GM04504 (cell line): ENCODE data around the gene GRM7.

Source experiments
- DNase-seq: peaks from one replicate; pipeline ENCODE4 v3.0.0-alpha.2; 2012; ENCODE audit warnings: low read depth

GRM7 gene

GRCh38 chr3:6971933-6972332 lies 111.0 kb downstream of the GRM7 start:
- no peak for DNase-seq

GRCh38 chr3:6985848-6986247 lies 124.9 kb downstream of the GRM7 start:
- DNase-seq = no peak

- DNase-seq = no peak
Observed at GRCh38 chr3:6989608-6990291, 128.8 kb downstream of the GRM7 start.

GRCh38 chr3:6994081-6994668 lies 133.3 kb downstream of the GRM7 start:
- no peak for DNase-seq

DNA sequence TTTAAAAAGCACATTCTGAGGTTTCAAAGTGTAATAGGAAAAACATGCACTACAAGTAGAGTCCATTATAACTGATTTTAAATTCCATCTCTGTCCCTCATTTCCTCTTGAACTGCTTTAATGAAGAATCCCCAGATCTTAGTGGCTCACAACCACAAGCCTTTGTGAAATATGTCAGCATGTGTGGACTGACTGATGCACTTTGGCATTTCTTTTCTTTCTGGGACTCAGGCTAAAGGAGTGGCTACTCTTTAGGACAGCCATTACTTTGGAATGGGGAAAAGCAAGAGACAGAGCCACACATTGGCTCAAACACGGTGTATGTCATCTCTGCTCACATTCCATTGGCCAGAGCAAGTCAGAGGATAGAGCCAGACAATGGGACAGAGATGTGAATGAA lies 139.6 kb downstream of the GRM7 start:
- no peak for DNase-seq

DNA sequence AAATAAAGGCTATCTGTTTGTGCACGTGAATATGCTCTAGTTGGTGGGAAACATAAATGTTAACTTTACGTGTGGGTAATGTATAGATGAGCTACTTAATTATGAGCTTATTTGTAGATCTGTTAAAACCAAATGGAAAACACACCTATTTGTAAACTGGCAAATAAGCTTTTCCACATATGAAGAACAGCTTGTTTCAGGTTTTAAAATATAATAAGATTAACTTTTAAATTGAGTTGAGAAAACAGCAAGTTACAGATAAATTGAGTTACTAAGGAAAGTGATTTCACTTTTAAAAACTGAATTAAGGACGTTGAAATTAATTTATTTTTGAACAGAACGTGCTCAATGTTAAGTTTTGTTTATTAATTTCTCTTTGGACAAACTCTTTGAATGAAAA lies 140.5 kb downstream of the GRM7 start:
- DNase-seq = no peak

DNA sequence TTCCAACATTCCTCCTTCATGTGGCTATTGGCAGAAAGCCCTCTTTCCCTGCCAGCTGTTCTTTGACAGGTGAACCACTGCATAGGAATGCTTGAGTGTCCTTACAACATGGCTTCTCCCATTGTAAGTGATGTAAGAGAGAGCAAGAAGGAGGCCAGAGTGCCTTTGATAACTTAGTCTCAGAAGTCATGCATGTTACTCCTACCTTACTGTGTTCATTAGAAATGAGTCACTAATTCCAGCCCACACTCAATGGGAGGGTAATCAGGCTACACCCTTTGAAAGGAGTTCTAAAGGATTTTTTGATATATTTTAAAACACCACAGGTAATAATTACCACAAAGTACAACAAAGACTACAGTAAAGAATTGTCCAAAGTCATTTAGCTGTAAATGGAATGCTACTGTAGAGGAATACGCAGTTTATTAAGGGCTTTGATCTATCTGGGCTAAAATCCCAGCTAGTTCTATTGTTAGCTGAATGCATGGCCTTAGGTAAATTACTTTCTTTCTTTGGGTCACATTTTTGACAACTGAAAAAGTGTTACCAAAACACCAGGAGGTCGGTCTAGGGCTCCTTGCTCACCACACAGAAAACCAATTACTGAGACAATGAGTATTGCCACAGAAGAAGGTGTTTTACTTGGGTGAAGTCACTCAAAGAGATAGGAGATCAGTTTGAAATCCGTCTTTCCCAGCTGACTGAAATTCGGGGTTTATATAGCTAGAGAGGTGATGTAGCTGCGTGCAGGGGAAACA lies 154.9 kb downstream of the GRM7 start:
- DNase-seq = no peak

DNA sequence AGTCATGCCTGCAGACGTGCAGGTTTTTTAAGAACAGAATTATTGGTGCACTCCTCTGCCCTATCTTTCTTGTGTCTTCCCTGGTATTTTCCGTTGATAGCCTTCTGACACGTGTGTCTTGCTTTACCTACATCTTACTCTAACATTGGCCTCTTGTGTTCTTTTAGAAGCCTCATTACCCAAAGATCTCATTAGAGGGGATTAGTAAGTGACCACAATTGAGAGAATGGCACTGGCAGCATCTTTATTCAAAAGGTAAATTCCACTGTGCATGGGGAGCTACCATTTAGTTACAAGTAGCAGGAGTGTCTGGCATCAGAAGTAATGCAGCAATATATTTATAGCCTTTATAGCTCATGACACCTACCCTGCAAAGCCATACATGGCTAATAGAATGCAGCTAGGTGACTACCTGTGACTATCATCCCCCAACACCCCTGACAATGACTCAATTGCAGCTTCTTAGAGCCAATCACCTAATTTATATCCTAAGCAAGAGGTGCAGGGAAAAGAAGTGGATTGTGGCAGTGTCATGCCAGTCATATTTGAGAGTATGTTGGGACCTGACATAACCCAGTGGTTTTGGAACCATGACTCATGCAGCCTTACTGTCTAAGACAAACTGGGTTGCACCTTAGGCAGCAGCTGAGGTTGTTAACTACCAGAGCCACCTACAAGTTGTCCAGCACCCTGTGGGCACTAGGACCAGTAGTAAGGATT lies 164.8 kb downstream of the GRM7 start:
- DNase-seq = no peak

DNA sequence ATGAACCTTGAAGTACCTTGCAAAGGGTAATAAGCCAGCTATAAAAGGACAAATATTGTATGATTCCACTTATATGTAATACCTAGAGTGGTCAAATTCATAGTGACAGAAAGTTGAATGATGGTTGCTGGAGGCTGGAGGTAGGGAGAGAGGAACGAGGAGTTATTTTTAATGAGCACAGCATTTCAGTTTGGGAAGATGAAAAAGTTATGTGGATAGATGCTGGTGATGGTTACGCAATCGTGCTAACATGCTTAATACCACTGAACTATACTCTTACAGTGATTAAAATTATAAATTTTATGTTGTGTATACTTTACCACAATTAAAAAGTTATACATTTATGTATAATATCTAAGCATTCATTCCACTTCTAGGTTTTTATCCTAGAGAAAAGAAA lies 168.6 kb downstream of the GRM7 start:
- no peak for DNase-seq

DNA sequence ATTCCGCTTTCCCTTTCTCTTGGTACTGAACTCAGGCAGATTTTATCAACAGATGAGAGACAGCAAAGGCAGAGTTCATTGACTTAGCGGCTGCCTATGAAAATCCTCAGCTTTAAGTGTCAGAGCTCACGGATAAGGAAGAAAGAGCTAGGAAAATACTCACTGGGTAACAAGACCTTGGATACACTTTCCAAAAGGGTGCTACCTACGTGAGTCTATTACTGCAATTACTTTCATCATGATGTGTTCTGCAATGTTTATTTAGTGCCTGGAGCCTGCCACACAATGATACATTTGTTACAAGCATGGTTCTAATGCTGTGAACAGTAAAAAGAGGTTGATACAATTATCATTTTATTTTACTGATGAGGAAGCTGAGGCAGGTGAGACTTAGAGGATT lies 177.5 kb downstream of the GRM7 start:
- DNase-seq = no peak

DNA sequence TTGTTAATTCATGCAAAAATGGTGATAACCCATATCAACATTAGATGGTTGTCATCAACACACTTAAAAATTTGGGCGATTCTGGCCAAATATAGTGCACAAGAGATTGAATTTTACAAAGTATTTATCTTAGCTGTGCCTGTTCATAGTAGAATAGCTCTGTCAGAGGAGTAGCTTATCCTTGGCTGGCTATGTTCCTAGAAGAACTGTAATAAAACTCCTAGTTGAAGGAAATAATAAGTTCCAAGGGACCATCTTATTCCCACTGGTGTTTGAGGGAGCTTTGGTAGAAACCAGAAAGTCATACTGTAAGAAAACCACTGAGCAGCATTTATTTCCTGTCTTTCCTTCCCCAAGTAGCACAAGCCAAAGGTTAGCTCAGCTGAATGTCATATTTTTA lies 201.8 kb downstream of the GRM7 start:
- DNase-seq = no peak

DNA sequence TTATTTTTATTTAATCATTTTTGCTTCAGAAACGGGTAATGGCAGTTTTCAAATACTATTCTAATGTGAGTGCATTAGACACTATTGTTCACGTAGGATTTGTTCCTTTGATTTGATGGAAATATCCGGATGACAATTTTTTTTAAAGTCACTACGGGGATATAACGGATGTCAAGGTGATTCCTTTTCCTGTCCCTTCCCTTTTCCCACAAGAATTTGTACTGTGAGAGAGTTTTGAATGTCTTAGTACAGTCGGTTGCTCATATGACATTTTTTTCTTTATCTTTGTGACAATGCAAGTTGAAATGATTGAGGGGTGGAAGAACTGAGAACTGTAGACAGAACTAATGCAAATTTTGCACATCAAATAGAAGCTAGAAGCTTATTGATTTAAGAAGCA lies 209.5 kb downstream of the GRM7 start:
- no peak for DNase-seq

- no peak for DNase-seq
Observed at GRCh38 chr3:7074217-7074616, 213.3 kb downstream of the GRM7 start.

GRCh38 chr3:7075117-7075516 lies 214.2 kb downstream of the GRM7 start:
- no peak for DNase-seq

- no peak for DNase-seq
Observed at GRCh38 chr3:7075901-7076300, 215.0 kb downstream of the GRM7 start.

DNA sequence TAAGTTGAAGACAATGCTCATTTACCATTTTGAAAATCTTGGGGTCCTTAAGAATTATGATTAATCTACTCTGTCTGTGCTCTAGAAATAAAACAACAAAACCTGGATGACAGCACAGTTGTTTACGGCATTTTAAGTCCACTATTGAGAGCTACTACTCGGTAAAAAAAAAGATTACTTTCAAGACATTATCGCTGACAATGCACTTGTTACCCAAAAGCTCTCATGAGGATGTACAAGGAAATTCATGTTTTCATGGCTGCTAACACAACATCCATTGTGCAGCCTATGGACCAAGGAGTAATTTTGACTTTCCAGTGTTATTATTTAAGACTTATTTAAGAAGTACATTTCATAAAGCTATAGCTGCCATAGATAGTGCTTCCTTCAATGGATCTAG lies 221.3 kb downstream of the GRM7 start:
- DNase-seq = no peak

DNA sequence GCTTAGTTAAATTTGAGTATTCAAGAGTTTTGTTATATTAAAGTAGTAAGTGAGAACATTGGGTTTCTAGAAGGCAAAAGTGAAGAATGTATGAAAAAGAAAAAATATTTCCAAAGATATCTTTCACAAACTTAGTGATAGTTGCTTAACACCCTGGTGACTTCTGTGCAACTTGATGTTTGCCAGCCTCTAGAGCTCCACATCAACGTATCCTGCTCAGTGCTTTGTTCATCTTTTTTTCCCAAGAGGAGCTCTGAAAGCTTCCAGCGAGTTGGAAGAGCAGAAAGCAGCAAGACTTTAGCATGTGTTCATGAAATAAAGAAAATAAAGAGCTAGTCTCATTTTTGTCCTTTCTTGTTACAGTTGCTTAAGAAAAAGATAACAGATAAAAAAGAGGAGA lies 225.5 kb downstream of the GRM7 start:
- DNase-seq = no peak

GRCh38 chr3:7095116-7095515 lies 234.2 kb downstream of the GRM7 start:
- no peak for DNase-seq

DNA sequence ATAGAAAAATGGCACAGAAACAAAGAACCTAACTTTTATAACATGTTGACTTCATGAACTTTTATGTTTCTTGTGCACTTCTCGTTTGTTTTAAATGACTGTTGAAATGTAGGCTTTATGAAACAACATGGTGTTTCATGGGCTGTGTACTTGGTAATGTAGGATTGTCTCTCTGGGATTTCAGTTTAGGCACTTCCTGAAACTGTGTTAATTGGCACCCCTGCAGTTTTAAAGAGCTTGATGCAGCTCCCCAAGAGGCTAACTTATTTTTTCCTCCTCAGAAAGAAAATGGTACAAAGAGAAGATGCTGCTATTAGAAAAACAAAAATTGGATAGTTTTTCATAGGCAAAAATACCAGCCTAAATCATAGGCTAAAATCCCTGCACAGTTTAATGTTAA lies 239.2 kb downstream of the GRM7 start:
- no peak for DNase-seq

DNA sequence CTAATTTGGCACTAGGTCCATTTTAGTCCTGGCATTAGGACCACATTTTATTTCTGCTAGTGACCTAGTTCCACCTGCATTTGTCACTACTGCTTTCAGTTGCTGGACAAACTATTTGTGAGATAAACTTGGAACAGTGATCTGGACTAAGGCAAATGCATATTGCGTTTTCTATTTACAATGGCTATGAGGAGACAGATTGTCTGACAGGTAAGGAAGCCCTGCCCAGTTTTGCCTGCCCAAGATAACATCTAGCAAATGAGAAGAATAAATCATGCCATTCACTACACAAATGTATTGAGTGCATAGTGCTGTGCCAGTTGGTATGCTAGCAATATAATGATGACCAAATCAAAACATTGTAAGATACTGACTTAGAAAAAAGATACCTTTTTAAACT lies 245.7 kb downstream of the GRM7 start:
- DNase-seq = no peak

- DNase-seq = no peak
Observed at GRCh38 chr3:7112523-7113056, 251.7 kb downstream of the GRM7 start.

DNA sequence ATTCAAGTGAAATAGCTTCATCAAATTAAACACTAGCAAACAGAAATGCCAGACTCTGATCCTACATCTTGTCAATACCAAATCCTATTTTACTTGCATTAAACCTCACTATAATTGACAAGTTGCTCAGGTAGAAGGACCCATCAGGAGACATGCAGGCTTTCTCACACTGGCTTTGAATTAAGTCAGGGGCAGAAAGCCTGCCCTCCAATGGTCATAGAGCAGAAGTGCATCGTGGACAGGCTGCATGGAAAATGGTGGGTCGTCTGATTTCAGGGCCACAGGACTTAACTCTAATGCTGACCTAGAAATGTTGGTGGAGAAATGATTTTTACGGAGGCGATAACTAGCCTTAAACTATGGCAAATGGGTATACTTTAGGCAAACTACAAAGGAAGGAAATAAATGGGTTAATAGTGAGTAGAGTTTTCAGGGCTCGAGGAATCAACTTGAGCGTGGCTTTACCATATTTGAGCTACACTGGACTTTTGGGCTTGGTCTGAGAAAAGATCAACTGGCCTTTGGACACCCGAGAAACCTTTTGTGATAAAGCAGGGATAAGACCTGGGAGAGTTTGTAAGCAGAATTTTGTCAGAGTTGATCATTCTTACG lies 283.9 kb downstream of the GRM7 start:
- DNase-seq = no peak
